K562 (cell line): ENCODE results near the gene EIF4G2.

Source experiments
- CSDE1 ChIP-seq, 2 experiments: fragments of 450-650 bp; IDR thresholded peaks; 2 replicates each; pipeline ENCODE4 v1.6.1; 2016; ENCODE audit warnings: mild to moderate bottlenecking in 1 of 2
- ESRRA ChIP-seq: fragments of 450-650 bp; IDR thresholded peaks from 2 replicates; pipeline ENCODE4 v1.6.1; 2014; ENCODE audit warnings: low read depth, mild to moderate bottlenecking, moderate library complexity, borderline replicate concordance
- NCOA1 ChIP-seq: fragments of 450-650 bp; IDR thresholded peaks from 2 replicates; pipeline ENCODE4 v1.6.1; 2016; ENCODE audit warnings: low read depth
- POLR2A ChIP-seq: fragments of 450-650 bp; conservative IDR thresholded peaks from 2 replicates; pipeline ENCODE4 v1.6.1; 2016
- POLR2AphosphoS5 ChIP-seq: IDR thresholded peaks from 2 replicates; pipeline ENCODE4 v1.6.1; 2011; ENCODE audit warnings: mild to moderate bottlenecking, low read depth, low read length, moderate library complexity; ENCODE audit not compliant: control insufficient read depth, insufficient read depth
- SMARCA4 ChIP-seq: fragments of 450-650 bp; IDR thresholded peaks from 2 replicates; pipeline ENCODE4 v1.6.1; 2016
- TF ChIP-seq, protein P1 (sequence below): fragments of 250-450 bp; sonication (Bioruptor Pico); IDR thresholded peaks from 2 replicates; pipeline ENCODE4 v1.5.0; 2020; ENCODE audit warnings: mild to moderate bottlenecking, borderline replicate concordance

- no peak for TF ChIP-seq CSDE1 (IDR thresholded peaks at IDR 0.05)
- TF ChIP-seq ESRRA = no peak
- TF ChIP-seq SMARCA4 = no peak
- TF ChIP-seq, protein P1, sequence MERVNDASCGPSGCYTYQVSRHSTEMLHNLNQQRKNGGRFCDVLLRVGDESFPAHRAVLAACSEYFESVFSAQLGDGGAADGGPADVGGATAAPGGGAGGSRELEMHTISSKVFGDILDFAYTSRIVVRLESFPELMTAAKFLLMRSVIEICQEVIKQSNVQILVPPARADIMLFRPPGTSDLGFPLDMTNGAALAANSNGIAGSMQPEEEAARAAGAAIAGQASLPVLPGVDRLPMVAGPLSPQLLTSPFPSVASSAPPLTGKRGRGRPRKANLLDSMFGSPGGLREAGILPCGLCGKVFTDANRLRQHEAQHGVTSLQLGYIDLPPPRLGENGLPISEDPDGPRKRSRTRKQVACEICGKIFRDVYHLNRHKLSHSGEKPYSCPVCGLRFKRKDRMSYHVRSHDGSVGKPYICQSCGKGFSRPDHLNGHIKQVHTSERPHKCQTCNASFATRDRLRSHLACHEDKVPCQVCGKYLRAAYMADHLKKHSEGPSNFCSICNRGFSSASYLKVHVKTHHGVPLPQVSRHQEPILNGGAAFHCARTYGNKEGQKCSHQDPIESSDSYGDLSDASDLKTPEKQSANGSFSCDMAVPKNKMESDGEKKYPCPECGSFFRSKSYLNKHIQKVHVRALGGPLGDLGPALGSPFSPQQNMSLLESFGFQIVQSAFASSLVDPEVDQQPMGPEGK (CRISPR knock-in tag) = no peak
- TF ChIP-seq POLR2AphosphoS5 = no peak
- no peak for TF ChIP-seq POLR2A
- no peak for TF ChIP-seq NCOA1
These were observed 29.4 kb upstream of the EIF4G2 start for GRCh38 chr11:10838083-10838482.
